HepG2 (cell line): ENCODE results near the gene C5AR1. TPM values are rescaled to one million over a fixed set of nuclear protein-coding genes. Genes with fewer than 3 reads are reported as not detected.

Experiments
- FOXC1 ChIP-seq: sonication (generic); formaldehyde crosslinking; IDR thresholded peaks from 2 replicates; pipeline ENCODE4 v1.8.0; 2022; ENCODE audit warnings: mild to moderate bottlenecking, missing genetic modification reagents, borderline replicate concordance
- KDM4B ChIP-seq: sonication (generic); formaldehyde crosslinking; IDR thresholded peaks from 2 replicates; pipeline ENCODE4 v1.4.0; 2020; ENCODE audit warnings: missing genetic modification reagents
- KLF6 ChIP-seq: IDR thresholded peaks from 2 replicates; pipeline ENCODE4 v1.8.0; 2016; ENCODE audit warnings: missing biosample characterization, missing genetic modification reagents
- PTBP1 ChIP-seq: fragments of 200-400 bp; formaldehyde crosslinking; IDR thresholded peaks from 2 replicates; pipeline ENCODE4 v1.6.1; 2018; ENCODE audit warnings: low read length, low read depth; ENCODE audit not compliant: poor library complexity, severe bottlenecking
- YEATS4 ChIP-seq: sonication (generic); formaldehyde crosslinking; IDR thresholded peaks from 2 replicates; pipeline ENCODE4 v1.4.0; 2020; ENCODE audit warnings: missing genetic modification reagents, borderline replicate concordance
- ZNF33A ChIP-seq: sonication (generic); formaldehyde crosslinking; IDR thresholded peaks from 2 replicates; pipeline ENCODE4 v1.5.1; 2020; ENCODE audit warnings: missing genetic modification reagents, mild to moderate bottlenecking, moderate library complexity, borderline replicate concordance
- ZNF382 ChIP-seq: sonication (generic); formaldehyde crosslinking; IDR thresholded peaks from 2 replicates; pipeline ENCODE4 v1.5.0; 2020; ENCODE audit warnings: missing genetic modification reagents, mild to moderate bottlenecking, borderline replicate concordance
- ZNF501 ChIP-seq: sonication (generic); formaldehyde crosslinking; IDR thresholded peaks from 2 replicates; pipeline ENCODE4 v1.5.1; 2020; ENCODE audit warnings: mild to moderate bottlenecking, moderate library complexity, missing genetic modification reagents
- ZNF773 ChIP-seq: sonication (generic); formaldehyde crosslinking; IDR thresholded peaks from 2 replicates; pipeline ENCODE4 v1.4.0; 2020; ENCODE audit warnings: missing genetic modification reagents, borderline replicate concordance
- polyA plus RNA-seq, 8 experiments: library from polyadenylated mRNA; depleted of rRNA in 3 of 8; stranded (reverse) in 7 of 8; unstranded in 1 of 8; fragments of >200 nt; fragmentation: Illumina TruSeq in 4 of 8; extraction: Trizol in 4 of 8; gene quantifications; 2 replicates each; pipeline versions ENCODE4 v1.2.1 to v1.2.3, GENCODE V29; 2011 to 2016; ENCODE audit warnings: low read depth in 4 of 8, missing spikeins in 1 of 8, mixed read lengths in 1 of 8; ENCODE audit not compliant: insufficient read depth in 1 of 8
- total RNA-seq, 5 experiments: library from RNA; depleted of rRNA; stranded (reverse); fragments of >200 nt; fragmentation: Illumina TruSeq; extraction: Trizol; gene quantifications; 2 replicates each; pipeline ENCODE4 v1.2.3, GENCODE V29; 2016; ENCODE audit warnings: low read depth in 1 of 5
- TF ChIP-seq, protein P1 (sequence below): sonication (generic); formaldehyde crosslinking; IDR thresholded peaks from 2 replicates; pipeline ENCODE4 v1.5.0; 2020; ENCODE audit warnings: mild to moderate bottlenecking, missing genetic modification reagents, borderline replicate concordance
- TF ChIP-seq, protein P2 (sequence below): IDR thresholded peaks from 2 replicates; pipeline ENCODE4 v1.6.1; 2016
- TF ChIP-seq, protein P3 (sequence below): sonication (generic); formaldehyde crosslinking; IDR thresholded peaks from 2 replicates; pipeline ENCODE4 v1.4.0; 2020; ENCODE audit warnings: missing genetic modification reagents
- TF ChIP-seq, protein P4 (sequence below): sonication (generic); formaldehyde crosslinking; IDR thresholded peaks from 2 replicates; pipeline ENCODE4 v1.4.0; 2020; ENCODE audit warnings: mild to moderate bottlenecking, missing genetic modification reagents
- TF ChIP-seq, protein P5 (sequence below): sonication (generic); formaldehyde crosslinking; IDR thresholded peaks from 2 replicates; pipeline ENCODE4 v1.8.0; 2022; ENCODE audit warnings: missing genetic modification reagents, mild to moderate bottlenecking, moderate library complexity, borderline replicate concordance

The C5AR1 gene
- total and polyA plus RNA-seq, 2 of the 13 experiments (the other 11 are each of a cell fraction or from before 2014, with no cell fraction given): 0.07 to 1.6 TPM

DNA sequence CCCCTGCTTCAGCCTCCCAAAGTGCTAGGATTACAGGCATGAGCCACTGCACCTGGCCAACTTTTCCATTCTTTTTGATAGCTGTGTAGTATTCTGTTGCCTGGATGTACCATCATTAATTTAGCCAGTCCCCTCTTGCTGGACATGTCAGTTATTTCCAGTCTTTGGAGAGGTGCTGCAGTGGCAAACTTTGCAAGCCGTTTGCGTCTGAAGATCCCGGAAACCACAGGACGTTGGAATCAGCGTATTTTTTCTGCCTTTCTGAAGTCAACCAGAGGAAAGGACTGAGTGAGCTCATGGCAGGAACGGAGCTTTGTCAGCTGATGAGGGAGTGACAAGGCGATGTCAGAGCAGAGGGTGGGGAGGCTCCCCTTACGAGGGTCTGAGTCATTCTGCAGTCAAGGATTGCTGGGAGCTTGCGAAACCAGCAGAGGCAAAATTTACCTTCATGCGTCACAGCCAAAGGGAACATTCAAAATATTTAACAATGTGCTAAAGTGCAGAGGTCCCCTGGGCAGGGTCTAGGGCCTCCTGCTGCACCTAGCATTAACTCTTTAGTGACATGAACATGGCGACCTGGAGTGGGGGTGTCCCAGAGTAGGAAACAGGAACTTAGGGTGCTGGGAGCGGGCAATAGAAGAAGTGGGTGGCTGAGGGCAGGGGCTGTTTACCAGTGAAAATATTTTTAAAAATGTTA lies 5.6 kb downstream of the C5AR1 start (continued):
- TF ChIP-seq, protein P1, sequence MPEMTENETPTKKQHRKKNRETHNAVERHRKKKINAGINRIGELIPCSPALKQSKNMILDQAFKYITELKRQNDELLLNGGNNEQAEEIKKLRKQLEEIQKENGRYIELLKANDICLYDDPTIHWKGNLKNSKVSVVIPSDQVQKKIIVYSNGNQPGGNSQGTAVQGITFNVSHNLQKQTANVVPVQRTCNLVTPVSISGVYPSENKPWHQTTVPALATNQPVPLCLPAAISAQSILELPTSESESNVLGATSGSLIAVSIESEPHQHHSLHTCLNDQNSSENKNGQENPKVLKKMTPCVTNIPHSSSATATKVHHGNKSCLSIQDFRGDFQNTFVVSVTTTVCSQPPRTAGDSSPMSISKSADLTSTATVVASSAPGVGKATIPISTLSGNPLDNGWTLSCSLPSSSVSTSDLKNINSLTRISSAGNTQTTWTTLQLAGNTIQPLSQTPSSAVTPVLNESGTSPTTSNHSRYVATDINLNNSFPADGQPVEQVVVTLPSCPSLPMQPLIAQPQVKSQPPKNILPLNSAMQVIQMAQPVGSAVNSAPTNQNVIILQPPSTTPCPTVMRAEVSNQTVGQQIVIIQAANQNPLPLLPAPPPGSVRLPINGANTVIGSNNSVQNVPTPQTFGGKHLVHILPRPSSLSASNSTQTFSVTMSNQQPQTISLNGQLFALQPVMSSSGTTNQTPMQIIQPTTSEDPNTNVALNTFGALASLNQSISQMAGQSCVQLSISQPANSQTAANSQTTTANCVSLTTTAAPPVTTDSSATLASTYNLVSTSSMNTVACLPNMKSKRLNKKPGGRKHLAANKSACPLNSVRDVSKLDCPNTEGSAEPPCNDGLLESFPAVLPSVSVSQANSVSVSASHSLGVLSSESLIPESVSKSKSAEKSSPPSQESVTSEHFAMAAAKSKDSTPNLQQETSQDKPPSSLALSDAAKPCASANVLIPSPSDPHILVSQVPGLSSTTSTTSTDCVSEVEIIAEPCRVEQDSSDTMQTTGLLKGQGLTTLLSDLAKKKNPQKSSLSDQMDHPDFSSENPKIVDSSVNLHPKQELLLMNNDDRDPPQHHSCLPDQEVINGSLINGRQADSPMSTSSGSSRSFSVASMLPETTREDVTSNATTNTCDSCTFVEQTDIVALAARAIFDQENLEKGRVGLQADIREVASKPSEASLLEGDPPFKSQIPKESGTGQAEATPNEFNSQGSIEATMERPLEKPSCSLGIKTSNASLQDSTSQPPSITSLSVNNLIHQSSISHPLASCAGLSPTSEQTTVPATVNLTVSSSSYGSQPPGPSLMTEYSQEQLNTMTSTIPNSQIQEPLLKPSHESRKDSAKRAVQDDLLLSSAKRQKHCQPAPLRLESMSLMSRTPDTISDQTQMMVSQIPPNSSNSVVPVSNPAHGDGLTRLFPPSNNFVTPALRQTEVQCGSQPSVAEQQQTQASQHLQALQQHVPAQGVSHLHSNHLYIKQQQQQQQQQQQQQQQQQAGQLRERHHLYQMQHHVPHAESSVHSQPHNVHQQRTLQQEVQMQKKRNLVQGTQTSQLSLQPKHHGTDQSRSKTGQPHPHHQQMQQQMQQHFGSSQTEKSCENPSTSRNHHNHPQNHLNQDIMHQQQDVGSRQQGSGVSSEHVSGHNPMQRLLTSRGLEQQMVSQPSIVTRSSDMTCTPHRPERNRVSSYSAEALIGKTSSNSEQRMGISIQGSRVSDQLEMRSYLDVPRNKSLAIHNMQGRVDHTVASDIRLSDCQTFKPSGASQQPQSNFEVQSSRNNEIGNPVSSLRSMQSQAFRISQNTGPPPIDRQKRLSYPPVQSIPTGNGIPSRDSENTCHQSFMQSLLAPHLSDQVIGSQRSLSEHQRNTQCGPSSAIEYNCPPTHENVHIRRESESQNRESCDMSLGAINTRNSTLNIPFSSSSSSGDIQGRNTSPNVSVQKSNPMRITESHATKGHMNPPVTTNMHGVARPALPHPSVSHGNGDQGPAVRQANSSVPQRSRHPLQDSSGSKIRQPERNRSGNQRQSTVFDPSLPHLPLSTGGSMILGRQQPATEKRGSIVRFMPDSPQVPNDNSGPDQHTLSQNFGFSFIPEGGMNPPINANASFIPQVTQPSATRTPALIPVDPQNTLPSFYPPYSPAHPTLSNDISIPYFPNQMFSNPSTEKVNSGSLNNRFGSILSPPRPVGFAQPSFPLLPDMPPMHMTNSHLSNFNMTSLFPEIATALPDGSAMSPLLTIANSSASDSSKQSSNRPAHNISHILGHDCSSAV (CRISPR knock-in tag): no peak
- TF ChIP-seq, protein P2, sequence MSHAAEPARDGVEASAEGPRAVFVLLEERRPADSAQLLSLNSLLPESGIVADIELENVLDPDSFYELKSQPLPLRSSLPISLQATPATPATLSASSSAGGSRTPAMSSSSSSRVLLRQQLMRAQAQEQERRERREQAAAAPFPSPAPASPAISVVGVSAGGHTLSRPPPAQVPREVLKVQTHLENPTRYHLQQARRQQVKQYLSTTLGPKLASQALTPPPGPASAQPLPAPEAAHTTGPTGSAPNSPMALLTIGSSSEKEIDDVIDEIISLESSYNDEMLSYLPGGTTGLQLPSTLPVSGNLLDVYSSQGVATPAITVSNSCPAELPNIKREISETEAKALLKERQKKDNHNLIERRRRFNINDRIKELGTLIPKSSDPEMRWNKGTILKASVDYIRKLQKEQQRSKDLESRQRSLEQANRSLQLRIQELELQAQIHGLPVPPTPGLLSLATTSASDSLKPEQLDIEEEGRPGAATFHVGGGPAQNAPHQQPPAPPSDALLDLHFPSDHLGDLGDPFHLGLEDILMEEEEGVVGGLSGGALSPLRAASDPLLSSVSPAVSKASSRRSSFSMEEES: peak; percentile 85
- TF ChIP-seq ZNF501 (CRISPR knock-in tag) (peak; percentile 88), PTBP1 (no peak), KDM4B (CRISPR knock-in tag) (peak; percentile 73; the same call in 1 of the 2 replicates), ZNF33A (CRISPR knock-in tag) (no peak), KLF6 (no peak), ZNF382 (CRISPR knock-in tag) (no peak), FOXC1 (no peak), YEATS4 (CRISPR knock-in tag) (peak; percentile 49; the same call in 1 of the 2 replicates), ZNF773 (no peak)
- TF ChIP-seq, protein P3, sequence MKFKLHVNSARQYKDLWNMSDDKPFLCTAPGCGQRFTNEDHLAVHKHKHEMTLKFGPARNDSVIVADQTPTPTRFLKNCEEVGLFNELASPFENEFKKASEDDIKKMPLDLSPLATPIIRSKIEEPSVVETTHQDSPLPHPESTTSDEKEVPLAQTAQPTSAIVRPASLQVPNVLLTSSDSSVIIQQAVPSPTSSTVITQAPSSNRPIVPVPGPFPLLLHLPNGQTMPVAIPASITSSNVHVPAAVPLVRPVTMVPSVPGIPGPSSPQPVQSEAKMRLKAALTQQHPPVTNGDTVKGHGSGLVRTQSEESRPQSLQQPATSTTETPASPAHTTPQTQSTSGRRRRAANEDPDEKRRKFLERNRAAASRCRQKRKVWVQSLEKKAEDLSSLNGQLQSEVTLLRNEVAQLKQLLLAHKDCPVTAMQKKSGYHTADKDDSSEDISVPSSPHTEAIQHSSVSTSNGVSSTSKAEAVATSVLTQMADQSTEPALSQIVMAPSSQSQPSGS (CRISPR knock-in tag): peak; percentile 96
- TF ChIP-seq, protein P4, sequence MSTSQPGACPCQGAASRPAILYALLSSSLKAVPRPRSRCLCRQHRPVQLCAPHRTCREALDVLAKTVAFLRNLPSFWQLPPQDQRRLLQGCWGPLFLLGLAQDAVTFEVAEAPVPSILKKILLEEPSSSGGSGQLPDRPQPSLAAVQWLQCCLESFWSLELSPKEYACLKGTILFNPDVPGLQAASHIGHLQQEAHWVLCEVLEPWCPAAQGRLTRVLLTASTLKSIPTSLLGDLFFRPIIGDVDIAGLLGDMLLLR (CRISPR knock-in tag): no peak
- TF ChIP-seq, protein P5, sequence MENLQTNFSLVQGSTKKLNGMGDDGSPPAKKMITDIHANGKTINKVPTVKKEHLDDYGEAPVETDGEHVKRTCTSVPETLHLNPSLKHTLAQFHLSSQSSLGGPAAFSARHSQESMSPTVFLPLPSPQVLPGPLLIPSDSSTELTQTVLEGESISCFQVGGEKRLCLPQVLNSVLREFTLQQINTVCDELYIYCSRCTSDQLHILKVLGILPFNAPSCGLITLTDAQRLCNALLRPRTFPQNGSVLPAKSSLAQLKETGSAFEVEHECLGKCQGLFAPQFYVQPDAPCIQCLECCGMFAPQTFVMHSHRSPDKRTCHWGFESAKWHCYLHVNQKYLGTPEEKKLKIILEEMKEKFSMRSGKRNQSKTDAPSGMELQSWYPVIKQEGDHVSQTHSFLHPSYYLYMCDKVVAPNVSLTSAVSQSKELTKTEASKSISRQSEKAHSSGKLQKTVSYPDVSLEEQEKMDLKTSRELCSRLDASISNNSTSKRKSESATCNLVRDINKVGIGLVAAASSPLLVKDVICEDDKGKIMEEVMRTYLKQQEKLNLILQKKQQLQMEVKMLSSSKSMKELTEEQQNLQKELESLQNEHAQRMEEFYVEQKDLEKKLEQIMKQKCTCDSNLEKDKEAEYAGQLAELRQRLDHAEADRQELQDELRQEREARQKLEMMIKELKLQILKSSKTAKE (CRISPR knock-in tag): peak; percentile 76
